Spleen (tissue), 7 donors: ENCODE measurements around the gene FAM156B.

Source experiments
- CTCF ChIP-seq, 11 experiments: fragments of 200-600 bp in 7 of 11; fragments of 450-650 bp in 4 of 11; sonication (generic) in 4 of 11; IDR thresholded peaks in 8 of 11; conservative IDR thresholded peaks in 3 of 11; 1 replicate in 7 of 11; 2 replicates in 4 of 11; pipeline versions ENCODE4 v1.4.0 to v1.8.0; 2016 to 2021; ENCODE audit warnings: antibody characterized with exemption in 11 of 11, inconsistent platforms in 4 of 11, mild to moderate bottlenecking in 1 of 11
- POLR2AphosphoS5 ChIP-seq, 3 donors: sonication (generic); formaldehyde crosslinking; IDR thresholded peaks; one replicate each; pipeline ENCODE4 v1.5.1; 2017; ENCODE audit warnings: antibody characterized with exemption in 3 of 3
- donor health status: DM: no; HTN: no; CAD: no; lungs with moderate emphysema.
- donor health status: DM: no; HTN: no; CAD: no.
- donor health status: DM: no; HTN: no; CAD: no.

DNA sequence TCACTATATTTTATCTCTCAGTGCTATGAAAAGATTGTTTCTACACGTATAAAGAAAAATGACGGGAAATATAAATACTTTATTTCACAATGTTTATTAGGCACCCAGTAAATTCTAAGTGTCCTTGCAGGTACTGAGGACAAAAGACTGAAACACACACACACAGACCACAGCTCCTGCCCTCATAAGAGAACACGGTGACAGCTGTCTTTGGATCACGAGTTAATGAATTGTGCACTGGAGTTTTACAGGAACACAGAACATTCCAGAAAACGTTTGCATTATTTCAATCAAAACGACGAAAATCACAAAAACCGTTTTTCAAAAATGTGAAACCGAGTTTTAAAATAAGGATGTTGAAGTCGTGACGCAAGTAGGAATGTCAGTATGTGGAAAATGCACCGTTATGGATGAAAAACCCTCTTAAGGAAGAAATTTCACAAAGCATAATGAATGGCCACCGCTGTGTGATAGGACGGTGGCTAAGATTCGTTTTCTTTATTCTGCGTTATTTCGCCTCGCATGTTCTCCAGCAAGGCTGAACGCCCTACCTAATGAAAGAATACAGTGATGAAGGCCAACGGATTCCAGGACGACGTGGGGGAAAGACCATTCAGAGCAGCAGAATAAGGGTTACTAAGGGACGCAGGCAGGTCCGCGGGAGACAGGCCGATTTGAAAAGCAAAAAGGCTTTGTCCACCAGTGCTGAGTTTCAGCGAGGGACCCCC is 37.0 kb downstream of the FAM156B start:
- TF ChIP-seq CTCF (IDR thresholded peaks at IDR 0.05 in 8 of 11, conservative IDR thresholded peaks at IDR 0.05 in 3 of 11) = no peak
- TF ChIP-seq POLR2AphosphoS5 (IDR thresholded peaks at IDR 0.05) = no peak
